Psoas muscle (tissue), 8 donors: ENCODE data around the gene HMGXB4. TPM values are rescaled to one million over a fixed set of nuclear protein-coding genes. Genes with fewer than 3 reads are reported as not detected.

ENCODE experiments used
- ATAC-seq, 4 donors: fragments of 200-7000 bp; cut with Tn5 transposase; one replicate each; pipeline ENCODE4 v1.9.1; 2020; ENCODE audit warnings: moderate library complexity in 3 of 4, mild to moderate bottlenecking in 2 of 4
- DNase-seq, 2 donors: peaks; one replicate each; pipeline ENCODE4 v3.0.0-alpha.2; 2020
- H3K27ac ChIP-seq: fragments of 200-600 bp; one replicate; pipeline ENCODE4 v1.8.0; 2022
- H3K27me3 ChIP-seq, 3 donors: fragments of 200-600 bp in 1 of 3; one replicate each; pipeline versions ENCODE4 v1.6.1 to v1.8.0; 2013 to 2022; ENCODE audit warnings: low read length in 2 of 3, mild to moderate bottlenecking in 2 of 3, moderate library complexity in 1 of 3; ENCODE audit not compliant: insufficient read depth in 3 of 3
- H3K36me3 ChIP-seq, 2 donors: fragments of 200-600 bp in 1 of 2; one replicate each; pipeline versions ENCODE4 v1.6.1 to v1.8.0; 2013 to 2022; ENCODE audit warnings: low read depth in 1 of 2, mild to moderate bottlenecking in 1 of 2, moderate library complexity in 1 of 2; ENCODE audit not compliant: insufficient read depth in 1 of 2
- H3K4me1 ChIP-seq: fragments of 200-600 bp; one replicate; pipeline ENCODE4 v1.8.0; 2022
- H3K4me3 ChIP-seq: fragments of 200-600 bp; one replicate; pipeline ENCODE4 v1.8.0; 2022; ENCODE audit warnings: mild to moderate bottlenecking
- H3K9me3 ChIP-seq: fragments of 200-600 bp; one replicate; pipeline ENCODE4 v1.8.0; 2022
- WGBS, 3 donors: extraction: QIAGEN DNeasy Blood & Tissue Kit; methylation state at CpG; one replicate each; pipeline versions ENCODE4 v1.1.6 to v1.1.7; 2013; 5-methylcytosine and 5-hydroxymethylcytosine counted together
- intact Hi-C, 2 donors: fragments of 100-400 bp; cut with DNase I; formaldehyde crosslinking; loops; one replicate each; pipeline versions ENCODE4 v1.11.0 to v1.14.2; 2022
- polyA plus RNA-seq, 3 donors: library from polyadenylated mRNA; stranded (reverse); fragments of 200-250 nt; gene quantifications; one replicate each; pipeline ENCODE4 v1.2.3, GENCODE V29; 2013
- total RNA-seq, 4 donors: library from RNA; stranded (reverse); fragmentation: NEBNext Ultra II Directional in 2 of 4; extraction: Animal tissue kit (Norgen Biotek cat#: 25700) in 2 of 4; gene quantifications; one replicate each; pipeline versions ENCODE4 v1.2.1 to v1.2.4, GENCODE V29; 2021 to 2023
- TF ChIP-seq, protein P1 (sequence below): fragments of 200-600 bp; IDR thresholded peaks from one replicate; pipeline ENCODE4 v1.8.0; 2022; ENCODE audit warnings: antibody characterized with exemption
- donor health status: healthy with polysubstance abuse.
- donor health status: DM: no; HTN: no; CAD: no; lungs with moderate emphysema.
- donor health status: Bipolar disorder and iron deficiency.
- donor health status: healthy.
- donor health status: DM: yes; HTN: yes; CAD: no.
- donor health status: DM: no; HTN: no; CAD: no.
- donor health status: DM: no; HTN: no; CAD: no.
- donor health status: DM: yes; HTN: yes; CAD: no.

The HMGXB4 gene
- total and polyA plus RNA-seq, 7 donors: 6.0 to 12.4 (median 9.7) TPM

DNA sequence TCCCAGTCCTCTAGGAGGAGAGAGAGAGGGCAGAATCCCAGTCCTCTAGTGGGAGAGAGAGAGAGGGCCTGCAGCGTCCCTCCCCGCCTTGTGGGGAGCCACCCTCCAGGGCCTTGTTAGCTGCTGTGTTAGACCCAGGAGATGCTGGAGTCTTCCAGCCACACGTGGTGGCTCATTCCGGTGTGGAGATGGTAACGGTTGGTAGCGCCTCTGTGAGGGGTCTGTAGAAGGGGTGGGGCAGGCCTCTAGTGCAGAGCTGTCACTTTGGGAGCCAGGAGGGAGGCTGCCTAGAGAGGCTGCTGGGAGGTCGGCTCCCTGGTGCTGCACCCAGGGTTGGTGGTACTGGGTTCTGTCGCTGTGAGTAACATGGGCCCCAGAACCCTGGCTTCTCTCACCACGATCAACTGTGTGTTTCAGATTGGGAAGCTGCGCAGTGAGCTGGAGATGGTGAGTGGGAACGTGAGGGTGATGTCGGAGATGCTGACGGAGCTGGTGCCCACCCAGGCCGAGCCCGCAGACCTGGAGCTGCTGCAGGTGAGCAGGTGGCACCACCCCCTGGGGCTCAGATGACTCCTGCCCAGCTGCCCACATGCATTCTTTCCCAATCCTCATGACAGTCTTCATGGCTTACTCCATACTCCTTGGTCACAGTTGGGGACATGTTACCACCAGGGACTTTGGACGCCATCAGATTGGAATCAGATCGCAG, 69.7 kb downstream of the HMGXB4 start:
- Histone ChIP-seq H3K9me3 (no peaks in the 10 kb centered on the region), H3K4me3 (no peak overlapping the region), H3K4me1 (peaks cover 10% of the 10 kb centered on the region), H3K36me3 (peaks cover 10 to 98% of the 10 kb centered on the region in 2 donors), H3K27me3 (no peaks in the 10 kb centered on the region), H3K27ac (no peak overlapping the region)
- 94 to 95% (median 94%) methylated on average over 17 of the region's 17 CpGs for WGBS, 3 donors
- no peak for ATAC-seq
- intact Hi-C loops: no loop called here
- TF ChIP-seq, protein P1, sequence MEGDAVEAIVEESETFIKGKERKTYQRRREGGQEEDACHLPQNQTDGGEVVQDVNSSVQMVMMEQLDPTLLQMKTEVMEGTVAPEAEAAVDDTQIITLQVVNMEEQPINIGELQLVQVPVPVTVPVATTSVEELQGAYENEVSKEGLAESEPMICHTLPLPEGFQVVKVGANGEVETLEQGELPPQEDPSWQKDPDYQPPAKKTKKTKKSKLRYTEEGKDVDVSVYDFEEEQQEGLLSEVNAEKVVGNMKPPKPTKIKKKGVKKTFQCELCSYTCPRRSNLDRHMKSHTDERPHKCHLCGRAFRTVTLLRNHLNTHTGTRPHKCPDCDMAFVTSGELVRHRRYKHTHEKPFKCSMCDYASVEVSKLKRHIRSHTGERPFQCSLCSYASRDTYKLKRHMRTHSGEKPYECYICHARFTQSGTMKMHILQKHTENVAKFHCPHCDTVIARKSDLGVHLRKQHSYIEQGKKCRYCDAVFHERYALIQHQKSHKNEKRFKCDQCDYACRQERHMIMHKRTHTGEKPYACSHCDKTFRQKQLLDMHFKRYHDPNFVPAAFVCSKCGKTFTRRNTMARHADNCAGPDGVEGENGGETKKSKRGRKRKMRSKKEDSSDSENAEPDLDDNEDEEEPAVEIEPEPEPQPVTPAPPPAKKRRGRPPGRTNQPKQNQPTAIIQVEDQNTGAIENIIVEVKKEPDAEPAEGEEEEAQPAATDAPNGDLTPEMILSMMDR: no peak
- peak in 1 of 2 donors; percentile 25 for DNase-seq

DNA sequence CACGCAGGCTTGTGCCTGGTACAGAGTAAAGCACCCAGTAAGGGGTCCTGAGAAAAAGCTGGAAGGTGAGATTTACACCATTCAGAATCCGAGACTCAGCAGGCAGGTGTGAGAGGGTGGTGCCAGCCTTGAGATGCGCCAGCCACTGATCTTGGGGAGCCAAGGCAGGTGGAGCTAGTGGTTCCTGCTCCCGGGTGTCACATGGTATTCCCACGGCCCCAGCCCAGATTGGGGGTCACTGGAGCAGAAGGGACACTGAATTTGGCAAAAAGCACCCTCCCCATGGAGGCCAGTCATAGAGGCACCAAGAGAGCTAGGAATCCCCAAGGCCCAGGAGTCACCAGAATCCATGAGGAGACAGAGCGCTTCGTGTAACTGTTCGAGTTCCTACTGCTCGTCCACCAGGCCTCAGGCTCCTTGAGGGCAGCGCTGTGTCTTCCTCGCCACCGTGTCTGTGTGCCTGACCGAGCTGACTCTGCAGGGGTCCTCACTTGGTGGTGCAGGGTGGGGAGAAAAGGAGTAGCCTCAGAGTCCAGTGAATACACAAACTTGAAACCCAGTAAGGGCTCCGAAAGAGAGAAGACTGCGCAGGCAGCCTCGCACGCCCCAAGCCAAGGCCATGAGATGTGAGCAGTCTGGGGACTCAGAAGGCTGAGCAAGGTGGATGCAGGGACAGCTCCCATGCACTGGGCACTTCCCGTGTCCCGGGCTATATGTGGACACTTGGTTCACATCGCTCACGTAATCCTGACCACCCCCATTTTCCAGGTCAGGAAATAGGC, 70.6 kb downstream of the HMGXB4 start:
- Histone ChIP-seq H3K4me3 (no peak overlapping the region), H3K36me3 (peaks cover 13 to 98% of the 10 kb centered on the region in 2 donors), H3K9me3 (no peaks in the 10 kb centered on the region), H3K27ac (peak overlapping the region; percentile 32), H3K4me1 (peaks cover 10% of the 10 kb centered on the region), H3K27me3 (no peaks in the 10 kb centered on the region)
- DNase-seq (peak in 1 of 2 donors; percentile 53), ATAC-seq (peak; percentile 28 to 35 (median 34))
- WGBS, 3 donors: 84 to 91% (median 86%) methylated on average over 21 of the region's 21 CpGs
- TF ChIP-seq, protein P1: no peak
- intact Hi-C loops: no loop called here

DNA sequence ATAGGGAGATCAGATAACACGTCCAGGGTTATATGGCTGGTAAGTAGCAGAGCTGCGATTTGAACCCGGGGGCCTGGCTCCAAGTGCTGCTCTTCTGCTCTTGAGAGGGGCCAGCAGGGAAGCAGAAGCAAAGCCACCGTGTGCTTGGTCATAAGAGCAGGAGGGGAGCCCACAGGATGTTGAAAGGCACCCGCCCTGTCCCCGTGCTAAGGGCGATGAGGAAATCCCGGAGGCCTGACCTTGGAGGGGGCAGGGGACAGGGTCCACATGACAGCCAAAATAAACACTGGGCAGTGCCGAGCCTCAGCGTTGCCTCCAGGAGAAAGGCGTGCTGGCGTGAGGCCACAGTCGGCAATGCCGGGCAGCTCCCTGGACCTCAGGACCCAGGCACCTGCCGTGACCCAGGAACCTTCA, 71.2 kb downstream of the HMGXB4 start:
- DNase-seq (peak; percentile 52 to 67), ATAC-seq (peak; percentile 46 to 73 (median 70))
- H3K36me3 ChIP-seq: peaks cover 13 to 98% of the 10 kb centered on the region in 2 donors
- H3K27ac ChIP-seq: peak overlapping the region; percentile 32
- no peaks in the 10 kb centered on the region for H3K9me3 ChIP-seq
- intact Hi-C loops: no loop called here
- TF ChIP-seq, protein P1: no peak
- 57 to 79% (median 71%) methylated on average over 15 of the region's 15 CpGs for WGBS, 3 donors
- H3K4me1 ChIP-seq: peaks cover 10% of the 10 kb centered on the region
- H3K27me3 ChIP-seq: no peaks in the 10 kb centered on the region
- H3K4me3 ChIP-seq: no peak overlapping the region

DNA sequence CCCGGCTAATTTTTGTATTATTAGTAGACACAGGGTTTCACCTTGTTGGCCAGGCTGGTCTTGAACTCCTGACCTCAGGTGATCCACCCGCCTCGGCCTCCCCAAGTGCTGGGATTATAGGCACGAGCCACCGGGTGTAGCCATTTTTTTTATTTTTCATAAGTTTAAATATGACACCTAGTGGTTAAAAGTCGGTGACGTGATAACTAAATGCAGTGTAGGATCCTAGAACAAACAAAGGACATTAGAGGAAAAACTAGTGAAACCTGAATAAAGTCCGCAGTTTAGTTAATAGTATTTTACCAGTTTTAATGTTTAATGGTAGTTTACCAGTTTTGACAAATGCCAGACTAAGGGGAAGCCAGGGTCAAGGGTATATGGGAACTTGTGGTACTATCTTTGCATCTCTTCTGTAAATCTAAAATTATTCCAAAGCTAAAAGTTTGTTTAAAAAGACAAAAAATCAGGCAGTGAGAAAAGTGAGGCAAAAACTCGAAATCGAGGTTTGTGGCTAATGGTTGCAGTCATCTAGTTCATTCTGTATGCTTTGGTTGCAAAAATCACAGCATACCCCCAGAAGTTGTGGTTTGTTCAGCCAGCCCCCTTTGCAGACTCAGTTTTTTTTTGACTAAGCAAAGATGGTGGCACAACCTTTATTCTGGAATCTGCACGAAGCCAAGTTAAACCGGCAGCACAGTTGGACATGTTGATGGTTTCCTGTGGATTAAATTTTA, 72.0 kb downstream of the HMGXB4 start:
- intact Hi-C loops: no loop called here
- peaks cover 13 to 98% of the 10 kb centered on the region in 2 donors for H3K36me3 ChIP-seq
- TF ChIP-seq, protein P1: no peak
- no peak overlapping the region for H3K4me3 ChIP-seq
- peak in 1 of 2 donors; percentile 9 for DNase-seq
- peaks cover 10% of the 10 kb centered on the region for H3K4me1 ChIP-seq
- peak overlapping the region; percentile 78 for H3K27ac ChIP-seq
- H3K27me3 ChIP-seq: no peaks in the 10 kb centered on the region
- no peaks in the 10 kb centered on the region for H3K9me3 ChIP-seq
- 69 to 84% (median 73%) methylated on average over 12 of the region's 12 CpGs for WGBS, 3 donors
- peak in 1 of 4 donors; percentile 23 for ATAC-seq
